CD4-positive, alpha-beta memory T cell (primary cell): ENCODE results near the gene MUC12. TPM values are rescaled to one million over a fixed set of nuclear protein-coding genes. Genes with fewer than 3 reads are reported as not detected.

Experiments
- CTCF ChIA-PET: fragments of 350-600 bp; sonication (Branson Sonifier 250); formaldehyde crosslinking; loops from one replicate; lab custom pipeline; 2021; ENCODE audit warnings: inconsistent platforms; ENCODE audit not compliant: partially characterized antibody; lab: Charles Lee
- POLR2A ChIA-PET: fragments of 350-600 bp; sonication (Branson Sonifier 250); formaldehyde crosslinking; loops from one replicate; lab custom pipeline; 2021; ENCODE audit not compliant: partially characterized antibody; lab: Charles Lee
- DNase-seq, 5 donors: peaks; one replicate each; pipeline versions ENCODE4 v3.0.0 to v3.0.0-alpha.2; 2020 to 2022; ENCODE audit warnings: mixed read lengths in 1 of 5
- H3K27ac ChIP-seq: one replicate; pipeline ENCODE4 v1.7.0; 2013; ENCODE audit warnings: low read depth, low read length
- H3K27me3 ChIP-seq: 2 replicates; pipeline ENCODE4 v1.7.0; 2013; ENCODE audit warnings: mild to moderate bottlenecking, low read length, moderate library complexity; ENCODE audit not compliant: insufficient read depth
- H3K36me3 ChIP-seq: 2 replicates; pipeline ENCODE4 v1.7.0; 2013; ENCODE audit warnings: mild to moderate bottlenecking, low read length, moderate library complexity; ENCODE audit not compliant: insufficient read depth
- H3K4me1 ChIP-seq: 2 replicates; pipeline ENCODE4 v1.7.0; 2013; ENCODE audit warnings: mild to moderate bottlenecking, low read length, moderate library complexity; ENCODE audit not compliant: insufficient read depth
- H3K4me3 ChIP-seq, 2 donors: one replicate each; pipeline ENCODE4 v1.7.0; 2013; ENCODE audit warnings: low read length in 2 of 2, mild to moderate bottlenecking in 1 of 2
- H3K9me3 ChIP-seq, 2 donors: one replicate each; pipeline ENCODE4 v1.7.0; 2013; ENCODE audit warnings: low read length in 2 of 2, control low read depth in 1 of 2; ENCODE audit not compliant: control insufficient read depth in 1 of 2
- H3K27ac Mint-ChIP-seq, 7 donors: one replicate each; pipeline ENCODE4 v1.8.0; 2020 to 2021; ENCODE audit warnings: mixed read lengths in 7 of 7, mild to moderate bottlenecking in 6 of 7, inconsistent platforms in 3 of 7, moderate library complexity in 3 of 7
- H3K27me3 Mint-ChIP-seq, 2 donors: one replicate each; pipeline ENCODE4 v1.8.0; 2020 to 2021; ENCODE audit warnings: mixed read lengths in 2 of 2
- H3K36me3 Mint-ChIP-seq, 2 donors: one replicate each; pipeline ENCODE4 v1.8.0; 2020 to 2021; ENCODE audit warnings: mixed read lengths in 2 of 2, inconsistent platforms in 1 of 2, mild to moderate bottlenecking in 1 of 2
- H3K4me1 Mint-ChIP-seq, 4 donors: one replicate each; pipeline ENCODE4 v1.8.0; 2020 to 2021; ENCODE audit warnings: mixed read lengths in 4 of 4, mild to moderate bottlenecking in 1 of 4
- H3K4me3 Mint-ChIP-seq, 8 donors: one replicate each; pipeline ENCODE4 v1.8.0; 2020 to 2021; ENCODE audit warnings: mixed read lengths in 8 of 8, mild to moderate bottlenecking in 7 of 8, moderate library complexity in 6 of 8, inconsistent platforms in 3 of 8
- H3K9me3 Mint-ChIP-seq, 8 donors: one replicate each; pipeline ENCODE4 v1.8.0; 2020 to 2021; ENCODE audit warnings: mixed read lengths in 8 of 8, mild to moderate bottlenecking in 5 of 8, inconsistent platforms in 3 of 8, moderate library complexity in 1 of 8
- intact Hi-C: fragments of 100-400 bp; cut with micrococcal nuclease; formaldehyde crosslinking; loops from one replicate; pipeline ENCODE4 v1.15.1; 2023
- polyA plus RNA-seq, 2 donors: library from polyadenylated mRNA; unstranded; fragments of 300-500 nt; fragmentation: Illumina TruSeq; gene quantifications; one replicate each; pipeline ENCODE4 v1.2.3, GENCODE V29; 2021
- total RNA-seq, 2 experiments: library from RNA; stranded (reverse); gene quantifications; one replicate each; pipeline ENCODE4 v1.2.3, GENCODE V29; 2021

The MUC12 gene
- total and polyA plus RNA-seq, 4 experiments from 2014 or later = 0.45 TPM; not detected in 3

GRCh38 chr7:101012931-101013330 lies 43.6 kb downstream of the MUC12 start:
- Mint-ChIP-seq H3K4me1 (peaks cover 7 to 29% (median 17%) of the 10 kb centered on the region in 4 donors), H3K36me3 (peaks cover 20 to 31% of the 10 kb centered on the region in 2 donors), H3K9me3 (no peaks in the 10 kb centered on the region), H3K27ac (peak overlapping the region in 1 of 7 donors; percentile 68), H3K4me3 (no peak overlapping the region), H3K27me3 (no peaks in the 10 kb centered on the region)
- Histone ChIP-seq H3K4me1 (peaks cover 11% of the 10 kb centered on the region), H3K9me3 (no peaks in the 10 kb centered on the region), H3K4me3 (no peak overlapping the region), H3K27me3 (no peaks in the 10 kb centered on the region), H3K36me3 (no peaks in the 10 kb centered on the region), H3K27ac (no peak overlapping the region)
- CTCF ChIA-PET = interaction anchor here (1.1 kb wide), 1 partner anchor 47 kb away, joined by 3 read pairs; no protein-coding TSS in a partner anchor
- no peak for DNase-seq
- POLR2A ChIA-PET = no interaction called here
- intact Hi-C loops = no loop called here

- peaks cover 11% of the 10 kb centered on the region for H3K4me1 ChIP-seq
- H3K4me3 ChIP-seq = no peak overlapping the region
- peaks cover 8 to 37% (median 20%) of the 10 kb centered on the region in 4 donors for H3K4me1 Mint-ChIP-seq
- DNase-seq = no peak
- H3K27me3 ChIP-seq = no peaks in the 10 kb centered on the region
- peaks cover 18 to 19% of the 10 kb centered on the region in 2 donors for H3K36me3 Mint-ChIP-seq
- H3K27ac ChIP-seq = no peak overlapping the region
- no peaks in the 10 kb centered on the region for H3K36me3 ChIP-seq
- no peaks in the 10 kb centered on the region for H3K27me3 Mint-ChIP-seq
- H3K4me3 Mint-ChIP-seq = peak overlapping the region in 7 of 8 donors; percentile 50 to 92 (median 76)
- POLR2A ChIA-PET = no interaction called here
- H3K9me3 Mint-ChIP-seq = no peaks in the 10 kb centered on the region
- intact Hi-C loops = no loop called here
- H3K27ac Mint-ChIP-seq = peak overlapping the region in 5 of 7 donors; percentile 64 to 89 (median 70)
- CTCF ChIA-PET = no interaction called here
- no peaks in the 10 kb centered on the region for H3K9me3 ChIP-seq
Measured at GRCh38 chr7:101015626-101016025, 46.3 kb downstream of the MUC12 start.

- peak; percentile 37 to 79 (median 56) for DNase-seq
- H3K9me3 Mint-ChIP-seq = peaks cover 0 to 1% (median 0%) of the 10 kb centered on the region in 8 donors
- H3K4me1 Mint-ChIP-seq = peaks cover 8 to 37% (median 20%) of the 10 kb centered on the region in 4 donors
- peak overlapping the region; percentile 81 to 86 for H3K4me3 ChIP-seq
- peak overlapping the region; percentile 70 to 95 (median 94) for H3K27ac Mint-ChIP-seq
- no peaks in the 10 kb centered on the region for H3K36me3 ChIP-seq
- peaks cover 8 to 14% of the 10 kb centered on the region in 2 donors for H3K36me3 Mint-ChIP-seq
- peaks cover 11% of the 10 kb centered on the region for H3K4me1 ChIP-seq
- POLR2A ChIA-PET = interaction anchor here (1.0 kb wide), 1 partner anchor 405 kb away, joined by 3 read pairs; the partner anchor contains the start of gene MOSPD3
- peaks cover 2 to 5% of the 10 kb centered on the region in 2 donors for H3K27me3 Mint-ChIP-seq
- peak overlapping the region; percentile 57 for H3K27ac ChIP-seq
- intact Hi-C loops = no loop called here
- no peaks in the 10 kb centered on the region for H3K27me3 ChIP-seq
- peak overlapping the region; percentile 89 to 94 (median 92) for H3K4me3 Mint-ChIP-seq
- CTCF ChIA-PET = interaction anchor here (1.1 kb wide), 1 partner anchor 291 kb away, joined by 3 read pairs; no protein-coding TSS in a partner anchor
- no peaks in the 10 kb centered on the region for H3K9me3 ChIP-seq
Measured at GRCh38 chr7:101017064-101017777, 47.9 kb downstream of the MUC12 start.

GRCh38 chr7:101018271-101019167 lies 49.2 kb downstream of the MUC12 start:
- DNase-seq = no peak
- Histone ChIP-seq H3K36me3 (no peaks in the 10 kb centered on the region), H3K4me1 (peaks cover 11% of the 10 kb centered on the region), H3K27me3 (no peaks in the 10 kb centered on the region), H3K9me3 (no peaks in the 10 kb centered on the region), H3K27ac (no peak overlapping the region), H3K4me3 (no peak overlapping the region)
- intact Hi-C loops = no loop called here
- peaks cover 0 to 1% (median 0%) of the 10 kb centered on the region in 8 donors for H3K9me3 Mint-ChIP-seq
- H3K4me3 Mint-ChIP-seq = peak overlapping the region in 6 of 8 donors; percentile 13 to 62 (median 46)
- H3K27ac Mint-ChIP-seq = peak overlapping the region; percentile 22 to 67 (median 64)
- H3K27me3 Mint-ChIP-seq = peaks cover 2 to 7% of the 10 kb centered on the region in 2 donors
- H3K36me3 Mint-ChIP-seq = peaks cover under 1 to 6% of the 10 kb centered on the region in 2 donors
- peaks cover 8 to 37% (median 19%) of the 10 kb centered on the region in 4 donors for H3K4me1 Mint-ChIP-seq
- ChIA-PET POLR2A (interaction anchor here (0.5 kb wide), 1 partner anchor 1876 kb away, joined by 3 read pairs; no protein-coding TSS in a partner anchor), CTCF (interaction anchor here (1.0 to 1.1 kb wide), 2 partner anchors 8 to 293 kb away, joined by 3 read pairs; no protein-coding TSS in a partner anchor)

GRCh38 chr7:101020444-101020843 lies 51.1 kb downstream of the MUC12 start:
- Mint-ChIP-seq H3K27ac (no peak overlapping the region), H3K4me1 (peaks cover 5 to 29% (median 17%) of the 10 kb centered on the region in 4 donors), H3K4me3 (peak overlapping the region in 1 of 8 donors; percentile 59), H3K9me3 (peaks cover 0 to 1% (median 0%) of the 10 kb centered on the region in 8 donors), H3K27me3 (peaks cover 3 to 7% of the 10 kb centered on the region in 2 donors), H3K36me3 (peaks cover 0 to under 1% of the 10 kb centered on the region in 2 donors)
- Histone ChIP-seq H3K36me3 (no peaks in the 10 kb centered on the region), H3K27ac (no peak overlapping the region), H3K4me1 (peaks cover 11% of the 10 kb centered on the region), H3K27me3 (no peaks in the 10 kb centered on the region), H3K9me3 (no peaks in the 10 kb centered on the region), H3K4me3 (no peak overlapping the region)
- ChIA-PET POLR2A (no interaction called here), CTCF (no interaction called here)
- intact Hi-C loops = no loop called here
- DNase-seq = no peak

GRCh38 chr7:101021703-101022102 lies 52.3 kb downstream of the MUC12 start:
- Histone ChIP-seq H3K27me3 (no peaks in the 10 kb centered on the region), H3K4me3 (no peak overlapping the region), H3K4me1 (peaks cover 3% of the 10 kb centered on the region), H3K36me3 (no peaks in the 10 kb centered on the region), H3K27ac (no peak overlapping the region), H3K9me3 (no peaks in the 10 kb centered on the region)
- CTCF ChIA-PET = no interaction called here
- Mint-ChIP-seq H3K27ac (peak overlapping the region in 2 of 7 donors; percentile 48 to 70), H3K4me1 (peaks cover 1 to 17% (median 7%) of the 10 kb centered on the region in 4 donors), H3K36me3 (no peaks in the 10 kb centered on the region), H3K27me3 (peaks cover 3 to 7% of the 10 kb centered on the region in 2 donors), H3K4me3 (no peak overlapping the region), H3K9me3 (peaks cover 0 to 1% (median 0%) of the 10 kb centered on the region in 8 donors)
- POLR2A ChIA-PET = no interaction called here
- intact Hi-C loops = no loop called here
- no peak for DNase-seq
